ENCODE data around the gene VWA3A. TPM values are rescaled to one million over a fixed set of nuclear protein-coding genes. Genes with fewer than 3 reads are reported as not detected.

Gene VWA3A
- total RNA-seq, 2 experiments from 2014 or later, result 0.18 TPM; not detected in 1

GRCh38 chr16:22188595-22189442 is 96.5 kb downstream of the VWA3A start:
- ChIA-PET POLR2A (interaction anchor here (0.5 to 2.4 kb wide), 8 partner anchors 17 to 370 kb away, joined by 3 to 13 read pairs (median 4); partner anchors contain the start of genes EEF2K, MOSMO and UQCRC2), CTCF (interaction anchor here (0.6 to 4.2 kb wide), 61 partner anchors 9 to 532 kb away, joined by 3 to 78 read pairs (median 5); partner anchors contain the start of genes EEF2K, MOSMO, PDZD9 and POLR3E)
- Mint-ChIP-seq H3K27me3 (ENCODE audit: low read depth) (no peaks in the 10 kb centered on the region), H3K36me3 (ENCODE audit: low read depth) (no peaks in the 10 kb centered on the region), H3K4me3 (peak overlapping the region; percentile 91), H3K27ac (peak overlapping the region; percentile 99), H3K4me1 (ENCODE audit: low read depth) (peaks cover 42% of the 10 kb centered on the region), H3K9me3 (ENCODE audit: insufficient read depth) (no peaks in the 10 kb centered on the region)
- DNase-seq (peak; percentile 81), ATAC-seq (no peak)

- ATAC-seq (no peak), DNase-seq (peak; percentile 42)
- CTCF ChIA-PET, result interaction anchor here (0.6 to 4.2 kb wide), 37 partner anchors 9 to 370 kb away, joined by 3 to 78 read pairs (median 7); partner anchors contain the start of genes EEF2K, MOSMO, PDZD9 and POLR3E
Measured at GRCh38 chr16:22189473-22190080, 97.2 kb downstream of the VWA3A start.

GRCh38 chr16:22190081-22190775 is 97.9 kb downstream of the VWA3A start:
- H3K27ac Mint-ChIP-seq, result peak overlapping the region; percentile 99
- H3K9me3 Mint-ChIP-seq (ENCODE audit: insufficient read depth), result no peaks in the 10 kb centered on the region
- H3K4me3 Mint-ChIP-seq, result peak overlapping the region; percentile 91
- CTCF ChIA-PET, result interaction anchor here (1.2 to 4.2 kb wide), 12 partner anchors 49 to 238 kb away, joined by 3 to 78 read pairs (median 11); partner anchors contain the start of genes PDZD9, POLR3E and UQCRC2
- ATAC-seq (peak; percentile 69), DNase-seq (peak; percentile 89)
- POLR2A ChIA-PET, result interaction anchor here (0.5 to 2.4 kb wide), 6 partner anchors 16 to 237 kb away, joined by 3 to 13 read pairs (median 6); partner anchors contain the start of genes EEF2K, MOSMO, POLR3E and UQCRC2
- no peaks in the 10 kb centered on the region for H3K27me3 Mint-ChIP-seq (ENCODE audit: low read depth)
- peaks cover 54% of the 10 kb centered on the region for H3K4me1 Mint-ChIP-seq (ENCODE audit: low read depth)
- peaks cover 3% of the 10 kb centered on the region for H3K36me3 Mint-ChIP-seq (ENCODE audit: low read depth)

More at GRCh38 chr16:22189473-22190080, 97.2 kb downstream of the VWA3A start:
- POLR2A ChIA-PET, result interaction anchor here (1.3 to 2.4 kb wide), 5 partner anchors 17 to 236 kb away, joined by 3 to 13 read pairs (median 7); partner anchors contain the start of genes EEF2K, MOSMO and UQCRC2
- Mint-ChIP-seq H3K27ac (peak overlapping the region; percentile 99), H3K4me3 (peak overlapping the region; percentile 91), H3K4me1 (ENCODE audit: low read depth) (peaks cover 48% of the 10 kb centered on the region), H3K36me3 (ENCODE audit: low read depth) (peaks cover under 1% of the 10 kb centered on the region), H3K9me3 (ENCODE audit: insufficient read depth) (no peaks in the 10 kb centered on the region), H3K27me3 (ENCODE audit: low read depth) (no peaks in the 10 kb centered on the region)

- H3K36me3 Mint-ChIP-seq (ENCODE audit: low read depth), result peaks cover 6% of the 10 kb centered on the region
- ChIA-PET POLR2A (interaction anchor here (0.5 to 2.0 kb wide), 6 partner anchors 51 to 239 kb away, joined by 3 to 13 read pairs (median 3); partner anchors contain the start of gene POLR3E), CTCF (interaction anchor here (0.7 to 22.2 kb wide), 6 partner anchors 10 to 108 kb away, joined by 3 to 355 read pairs (median 4); partner anchors contain the start of genes EEF2K and POLR3E)
- ATAC-seq (peak; percentile 63), DNase-seq (peak; percentile 100)
- peak overlapping the region; percentile 91 for H3K4me3 Mint-ChIP-seq
- H3K27ac Mint-ChIP-seq, result peak overlapping the region; percentile 99
- peaks cover 59% of the 10 kb centered on the region for H3K4me1 Mint-ChIP-seq (ENCODE audit: low read depth)
- H3K27me3 Mint-ChIP-seq (ENCODE audit: low read depth), result no peaks in the 10 kb centered on the region
- H3K9me3 Mint-ChIP-seq (ENCODE audit: insufficient read depth), result no peaks in the 10 kb centered on the region
Measured at GRCh38 chr16:22190776-22191531, 98.6 kb downstream of the VWA3A start.

GRCh38 chr16:22191532-22192260 is 99.4 kb downstream of the VWA3A start:
- CTCF ChIA-PET, result interaction anchor here (0.7 to 22.2 kb wide), 7 partner anchors 10 to 107 kb away, joined by 3 to 355 read pairs (median 3); partner anchors contain the start of genes EEF2K and POLR3E

GRCh38 chr16:22192261-22193062 is 100.1 kb downstream of the VWA3A start:
- ATAC-seq (peak; percentile 8), DNase-seq (peak; percentile 90)
- Mint-ChIP-seq H3K27me3 (ENCODE audit: low read depth) (no peaks in the 10 kb centered on the region), H3K36me3 (ENCODE audit: low read depth) (peaks cover 6% of the 10 kb centered on the region), H3K4me1 (ENCODE audit: low read depth) (peaks cover 65% of the 10 kb centered on the region), H3K4me3 (peak overlapping the region; percentile 91), H3K27ac (peak overlapping the region; percentile 99), H3K9me3 (ENCODE audit: insufficient read depth) (no peaks in the 10 kb centered on the region)
- ChIA-PET CTCF (interaction anchor here (0.7 to 22.2 kb wide), 5 partner anchors 9 to 106 kb away, joined by 3 to 355 read pairs (median 5); partner anchors contain the start of genes EEF2K and POLR3E), POLR2A (interaction anchor here (0.8 to 2.1 kb wide), 4 partner anchors 10 to 105 kb away, joined by 3 to 13 read pairs (median 6); partner anchors contain the start of genes EEF2K and POLR3E)

More at GRCh38 chr16:22191532-22192260, 99.4 kb downstream of the VWA3A start:
- Mint-ChIP-seq H3K27me3 (ENCODE audit: low read depth) (no peaks in the 10 kb centered on the region), H3K36me3 (ENCODE audit: low read depth) (peaks cover 6% of the 10 kb centered on the region), H3K27ac (peak overlapping the region; percentile 99), H3K4me1 (ENCODE audit: low read depth) (peaks cover 62% of the 10 kb centered on the region), H3K9me3 (ENCODE audit: insufficient read depth) (no peaks in the 10 kb centered on the region), H3K4me3 (peak overlapping the region; percentile 91)
- POLR2A ChIA-PET, result interaction anchor here (0.6 to 2.1 kb wide), 7 partner anchors 10 to 239 kb away, joined by 3 to 13 read pairs (median 5); partner anchors contain the start of genes EEF2K and POLR3E
- DNase-seq, result peak; percentile 60
- ATAC-seq, result no peak

GRCh38 chr16:22193063-22193411 is 100.7 kb downstream of the VWA3A start:
- ATAC-seq (no peak), DNase-seq (no peak)
- CTCF ChIA-PET, result interaction anchor here (2.0 to 22.2 kb wide), 2 partner anchors 12 to 106 kb away, joined by 11 to 355 read pairs; partner anchors contain the start of genes EEF2K and POLR3E
- POLR2A ChIA-PET, result interaction anchor here (1.2 to 2.1 kb wide), 3 partner anchors 9 to 104 kb away, joined by 6 to 13 read pairs (median 7); partner anchors contain the start of genes EEF2K and POLR3E
- Mint-ChIP-seq H3K27ac (peak overlapping the region; percentile 99), H3K27me3 (ENCODE audit: low read depth) (no peaks in the 10 kb centered on the region), H3K4me1 (ENCODE audit: low read depth) (peaks cover 66% of the 10 kb centered on the region), H3K9me3 (ENCODE audit: insufficient read depth) (no peaks in the 10 kb centered on the region), H3K36me3 (ENCODE audit: low read depth) (peaks cover 6% of the 10 kb centered on the region), H3K4me3 (peak overlapping the region; percentile 91)

- Mint-ChIP-seq H3K4me3 (peak overlapping the region; percentile 82), H3K36me3 (ENCODE audit: low read depth) (peaks cover 6% of the 10 kb centered on the region), H3K9me3 (ENCODE audit: insufficient read depth) (no peaks in the 10 kb centered on the region), H3K27ac (peak overlapping the region; percentile 93), H3K27me3 (ENCODE audit: low read depth) (no peaks in the 10 kb centered on the region), H3K4me1 (ENCODE audit: low read depth) (peaks cover 56% of the 10 kb centered on the region)
- ChIA-PET CTCF (interaction anchor here (0.8 to 22.2 kb wide), 5 partner anchors 11 to 117 kb away, joined by 3 to 355 read pairs (median 8); partner anchors contain the start of genes EEF2K and POLR3E), POLR2A (no interaction called here)
- ATAC-seq (no peak), DNase-seq (no peak)
Measured at GRCh38 chr16:22194707-22195444, 102.5 kb downstream of the VWA3A start.

- DNase-seq (no peak), ATAC-seq (no peak)
- Mint-ChIP-seq H3K36me3 (ENCODE audit: low read depth) (peaks cover 6% of the 10 kb centered on the region), H3K4me3 (peak overlapping the region; percentile 82), H3K9me3 (ENCODE audit: insufficient read depth) (no peaks in the 10 kb centered on the region), H3K27me3 (ENCODE audit: low read depth) (no peaks in the 10 kb centered on the region), H3K4me1 (ENCODE audit: low read depth) (peaks cover 55% of the 10 kb centered on the region), H3K27ac (peak overlapping the region; percentile 93)
- POLR2A ChIA-PET, result no interaction called here
- CTCF ChIA-PET, result interaction anchor here (0.8 to 22.2 kb wide), 5 partner anchors 10 to 118 kb away, joined by 3 to 355 read pairs (median 8); partner anchors contain the start of genes EEF2K and POLR3E
Measured at GRCh38 chr16:22195445-22195694, 103.0 kb downstream of the VWA3A start.
